Skeletal muscle satellite cell (primary cell): ENCODE measurements around the gene MIPEP.

Experiments
- H3K27me3 ChIP-seq: 2 replicates; pipeline ENCODE4 v1.7.0; 2013; ENCODE audit warnings: low read length; ENCODE audit not compliant: control insufficient read depth, insufficient read depth
- H3K36me3 ChIP-seq: 2 replicates; pipeline ENCODE4 v1.7.0; 2013; ENCODE audit warnings: mild to moderate bottlenecking, control low read depth, low read length; ENCODE audit not compliant: insufficient read depth
- H3K4me1 ChIP-seq: 2 replicates; pipeline ENCODE4 v1.7.0; 2013; ENCODE audit warnings: low read length; ENCODE audit not compliant: control insufficient read depth, insufficient read depth
- H3K4me2 ChIP-seq: 2 replicates; pipeline ENCODE4 v1.7.0; 2013; ENCODE audit warnings: mild to moderate bottlenecking, low read length
- H3K4me3 ChIP-seq: 2 replicates; pipeline ENCODE4 v1.7.0; 2013; ENCODE audit warnings: low read length
- H3K9ac ChIP-seq: 2 replicates; pipeline ENCODE4 v1.7.0; 2013; ENCODE audit warnings: mild to moderate bottlenecking, low read depth, low read length, moderate library complexity
- H3K9me3 ChIP-seq: replicated peaks from 2 replicates; pipeline ENCODE4 v1.7.0; 2013; ENCODE audit warnings: mild to moderate bottlenecking, control low read depth, low read length

The MIPEP gene

GRCh38 chr13:23735329-23735728 is 153.9 kb downstream of the MIPEP start:
- Histone ChIP-seq H3K9ac (no peak overlapping the region), H3K9me3 (no peaks in the 10 kb centered on the region)

GRCh38 chr13:23731709-23732108 is 157.5 kb downstream of the MIPEP start:
- Histone ChIP-seq H3K36me3 (no peaks in the 10 kb centered on the region), H3K27me3 (no peaks in the 10 kb centered on the region), H3K9me3 (no peaks in the 10 kb centered on the region), H3K9ac (no peak overlapping the region), H3K4me3 (no peak overlapping the region), H3K4me1 (peaks cover 4% of the 10 kb centered on the region), H3K4me2 (no peak overlapping the region)

More at GRCh38 chr13:23735329-23735728, 153.9 kb downstream of the MIPEP start:
- Histone ChIP-seq H3K4me3 (no peak overlapping the region), H3K4me1 (no peaks in the 10 kb centered on the region), H3K36me3 (no peaks in the 10 kb centered on the region), H3K27me3 (no peaks in the 10 kb centered on the region), H3K4me2 (no peak overlapping the region)

- Histone ChIP-seq H3K9ac (no peak overlapping the region), H3K4me1 (peaks cover 18% of the 10 kb centered on the region), H3K4me3 (no peak overlapping the region), H3K4me2 (no peak overlapping the region), H3K9me3 (no peaks in the 10 kb centered on the region), H3K27me3 (no peaks in the 10 kb centered on the region), H3K36me3 (no peaks in the 10 kb centered on the region)
These were observed 158.9 kb downstream of the MIPEP start for GRCh38 chr13:23730251-23730650.

DNA sequence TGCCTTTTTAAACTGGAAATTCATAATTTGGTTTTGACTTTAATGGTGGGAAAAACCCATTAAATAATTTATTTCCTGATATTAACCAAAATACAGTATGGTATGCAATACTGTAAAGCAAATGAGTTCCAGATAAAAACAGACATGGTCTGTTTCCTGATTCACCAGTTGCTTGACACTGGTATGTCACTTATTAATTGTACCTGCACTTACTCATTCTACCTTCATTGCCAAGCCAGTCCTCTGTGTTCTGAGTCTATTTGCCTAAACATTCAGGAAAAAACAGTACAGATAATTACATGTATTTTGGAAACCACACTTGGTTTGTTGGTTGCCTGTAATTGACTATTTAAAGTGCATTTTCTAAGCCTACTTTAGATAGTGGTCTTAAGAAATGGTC is 159.7 kb downstream of the MIPEP start:
- H3K9ac ChIP-seq, result no peak overlapping the region
- H3K4me3 ChIP-seq, result no peak overlapping the region
- H3K4me2 ChIP-seq, result no peak overlapping the region
- H3K27me3 ChIP-seq, result no peaks in the 10 kb centered on the region
- H3K9me3 ChIP-seq, result no peaks in the 10 kb centered on the region
- H3K36me3 ChIP-seq, result no peaks in the 10 kb centered on the region
- peaks cover 26% of the 10 kb centered on the region for H3K4me1 ChIP-seq

GRCh38 chr13:23728807-23729206 is 160.4 kb downstream of the MIPEP start:
- Histone ChIP-seq H3K27me3 (no peaks in the 10 kb centered on the region), H3K9me3 (no peaks in the 10 kb centered on the region), H3K4me1 (peaks cover 33% of the 10 kb centered on the region), H3K4me2 (no peak overlapping the region), H3K36me3 (no peaks in the 10 kb centered on the region), H3K4me3 (no peak overlapping the region), H3K9ac (no peak overlapping the region)

DNA sequence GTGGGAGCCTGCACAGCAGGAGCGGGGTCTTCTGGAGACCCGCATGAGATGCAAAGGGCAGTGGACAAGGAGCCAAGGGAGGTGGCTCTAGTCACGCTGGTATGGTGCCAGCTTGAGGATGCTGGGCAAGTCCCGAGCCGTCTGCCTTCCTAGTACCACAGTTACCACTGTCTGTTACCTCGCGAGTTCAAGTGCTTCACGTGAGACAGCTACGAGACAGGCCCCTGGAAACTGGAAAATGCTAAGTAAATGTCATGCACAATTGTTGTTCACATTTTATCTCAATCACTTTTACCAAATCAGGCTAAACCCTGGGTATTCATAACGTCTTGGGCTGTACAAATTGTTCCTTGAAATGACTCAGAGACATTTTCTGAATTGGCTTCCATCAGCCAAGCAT is 163.3 kb downstream of the MIPEP start:
- Histone ChIP-seq H3K27me3 (no peaks in the 10 kb centered on the region), H3K4me1 (peaks cover 45% of the 10 kb centered on the region), H3K4me2 (peak overlapping the region; percentile 27), H3K36me3 (no peaks in the 10 kb centered on the region), H3K9ac (peak overlapping the region; percentile 35), H3K4me3 (peak overlapping the region; percentile 5), H3K9me3 (no peaks in the 10 kb centered on the region)

- H3K4me1 ChIP-seq, result peaks cover 46% of the 10 kb centered on the region
- peak overlapping the region; percentile 12 for H3K4me2 ChIP-seq
- no peaks in the 10 kb centered on the region for H3K27me3 ChIP-seq
- H3K9ac ChIP-seq, result peak overlapping the region; percentile 57
- no peaks in the 10 kb centered on the region for H3K36me3 ChIP-seq
- H3K9me3 ChIP-seq, result no peaks in the 10 kb centered on the region
- peak overlapping the region; percentile 34 for H3K4me3 ChIP-seq
These were observed 164.8 kb downstream of the MIPEP start for GRCh38 chr13:23724196-23724970.

DNA sequence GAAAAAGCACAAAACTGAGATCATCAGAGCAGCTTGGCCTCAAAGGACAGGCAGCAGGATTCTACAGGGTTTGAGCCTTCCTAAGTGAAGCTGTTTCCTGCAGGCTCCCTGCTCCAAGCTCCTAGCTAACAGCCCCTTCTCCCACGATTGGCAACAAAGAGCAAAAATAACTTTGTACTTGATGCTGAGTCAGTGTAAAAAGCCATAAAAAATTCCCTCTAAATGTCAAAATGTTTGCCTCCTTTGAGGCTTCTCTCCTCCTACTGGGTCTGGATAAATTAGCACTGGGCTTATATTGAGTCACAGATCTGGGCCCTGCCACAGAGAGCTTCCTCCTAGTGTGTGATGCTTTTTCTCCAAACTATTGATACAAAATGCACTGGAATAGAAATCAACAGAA is 165.7 kb downstream of the MIPEP start:
- H3K4me2 ChIP-seq, result peak overlapping the region; percentile 12
- peak overlapping the region; percentile 59 for H3K9ac ChIP-seq
- no peaks in the 10 kb centered on the region for H3K9me3 ChIP-seq
- H3K4me3 ChIP-seq, result no peak overlapping the region
- H3K27me3 ChIP-seq, result no peaks in the 10 kb centered on the region
- peaks cover 52% of the 10 kb centered on the region for H3K4me1 ChIP-seq
- no peaks in the 10 kb centered on the region for H3K36me3 ChIP-seq

DNA sequence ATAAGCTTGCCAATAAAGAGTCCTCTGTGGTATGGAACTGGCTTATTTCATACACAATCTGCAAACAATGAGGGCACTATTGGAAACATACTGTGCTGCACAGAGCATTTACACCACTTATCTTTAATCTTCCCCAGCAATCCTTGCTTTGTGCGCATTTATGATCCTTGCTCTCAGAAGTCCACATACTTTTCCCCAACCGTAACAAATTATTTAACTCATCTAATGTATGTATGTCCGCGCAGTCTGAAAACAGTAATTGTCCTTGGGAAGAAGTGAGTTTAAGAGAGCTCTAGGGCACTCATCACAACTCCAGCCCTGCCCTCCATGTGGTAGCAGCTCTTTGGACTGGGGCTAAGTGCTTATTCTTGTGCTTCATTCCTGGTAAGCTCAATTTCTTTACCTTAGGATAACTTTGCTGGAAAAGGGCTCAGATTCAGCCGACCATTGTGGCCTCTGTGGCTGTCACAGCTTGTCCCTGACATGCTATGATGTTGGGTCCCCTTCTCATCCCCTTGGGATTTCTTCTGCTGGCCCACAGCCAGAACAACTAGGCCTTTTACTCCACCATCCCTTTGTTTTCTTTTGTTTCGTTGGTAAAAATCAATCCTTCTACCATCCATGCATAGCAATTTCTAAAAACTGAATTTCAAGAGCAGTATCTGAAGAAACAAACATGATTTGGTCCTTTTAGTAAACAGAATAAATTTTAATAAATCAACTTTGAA is 166.3 kb downstream of the MIPEP start:
- no peak overlapping the region for H3K4me3 ChIP-seq
- H3K27me3 ChIP-seq, result no peaks in the 10 kb centered on the region
- H3K4me1 ChIP-seq, result peaks cover 52% of the 10 kb centered on the region

DNA sequence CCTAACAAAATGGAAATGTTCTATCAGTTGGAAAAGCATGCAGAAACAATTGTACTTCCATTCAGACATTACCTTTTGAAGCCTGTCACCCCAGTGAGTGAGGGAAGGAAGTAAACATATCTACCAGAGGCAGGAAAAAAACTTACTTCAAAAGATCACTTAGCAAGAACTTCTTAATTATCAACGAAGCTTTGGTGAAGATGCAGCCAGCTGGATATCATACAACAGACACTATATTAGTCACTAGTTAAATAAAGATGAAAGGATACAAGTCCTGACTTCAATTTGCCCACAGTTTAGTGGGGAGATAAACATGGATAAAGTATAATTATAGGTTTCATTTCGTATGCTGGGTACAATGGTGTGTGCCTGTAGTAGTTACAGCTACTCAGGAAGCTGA is 170.2 kb downstream of the MIPEP start:
- Histone ChIP-seq H3K4me2 (no peak overlapping the region), H3K9ac (no peak overlapping the region), H3K9me3 (no peaks in the 10 kb centered on the region), H3K36me3 (no peaks in the 10 kb centered on the region), H3K27me3 (no peaks in the 10 kb centered on the region), H3K4me3 (no peak overlapping the region), H3K4me1 (peaks cover 21% of the 10 kb centered on the region)

More for the DNA sequence above, 166.3 kb downstream of the MIPEP start:
- peak overlapping the region; percentile 59 for H3K9ac ChIP-seq
- H3K36me3 ChIP-seq, result no peaks in the 10 kb centered on the region
- no peak overlapping the region for H3K4me2 ChIP-seq
- H3K9me3 ChIP-seq, result no peaks in the 10 kb centered on the region

DNA sequence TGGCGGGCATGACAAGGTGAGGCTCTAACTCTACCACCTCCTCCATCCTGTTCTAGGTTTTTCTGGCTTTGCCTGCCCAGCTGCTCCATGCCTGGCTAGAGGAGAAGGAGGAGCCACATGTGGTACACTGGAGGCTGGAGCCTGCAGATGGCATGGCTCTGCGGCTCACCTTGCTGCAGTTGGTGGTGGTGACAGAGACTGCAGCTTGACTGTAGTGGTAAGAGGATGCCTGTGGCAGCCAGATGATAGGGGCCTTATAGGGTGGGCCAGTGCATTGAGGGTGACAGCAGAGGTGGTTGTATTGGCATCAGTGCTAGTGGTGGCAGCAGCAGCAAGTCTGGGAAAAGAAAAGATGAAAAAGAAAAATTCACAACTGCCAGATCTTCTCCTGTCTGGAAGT is 172.8 kb downstream of the MIPEP start:
- H3K27me3 ChIP-seq, result no peaks in the 10 kb centered on the region
- H3K9ac ChIP-seq, result no peak overlapping the region
- peaks cover 6% of the 10 kb centered on the region for H3K4me1 ChIP-seq
- no peak overlapping the region for H3K4me2 ChIP-seq
- no peaks in the 10 kb centered on the region for H3K9me3 ChIP-seq
- no peaks in the 10 kb centered on the region for H3K36me3 ChIP-seq
- no peak overlapping the region for H3K4me3 ChIP-seq
